ENCODE results near the gene DEF6.
"Not testable (repeated sequence)": the region's sequence is repeated elsewhere in the genome, so short reads cannot be mapped to it uniquely, and the experiment has no call there.

Gene DEF6

GRCh38 chr6:35310265-35310831 is 12.7 kb downstream of the DEF6 start:
- DNase-seq (ENCODE audit: low read depth): no peak

- no peak for DNase-seq (ENCODE audit: low read depth)
Measured at GRCh38 chr6:35311390-35312075, 13.9 kb downstream of the DEF6 start.

DNA sequence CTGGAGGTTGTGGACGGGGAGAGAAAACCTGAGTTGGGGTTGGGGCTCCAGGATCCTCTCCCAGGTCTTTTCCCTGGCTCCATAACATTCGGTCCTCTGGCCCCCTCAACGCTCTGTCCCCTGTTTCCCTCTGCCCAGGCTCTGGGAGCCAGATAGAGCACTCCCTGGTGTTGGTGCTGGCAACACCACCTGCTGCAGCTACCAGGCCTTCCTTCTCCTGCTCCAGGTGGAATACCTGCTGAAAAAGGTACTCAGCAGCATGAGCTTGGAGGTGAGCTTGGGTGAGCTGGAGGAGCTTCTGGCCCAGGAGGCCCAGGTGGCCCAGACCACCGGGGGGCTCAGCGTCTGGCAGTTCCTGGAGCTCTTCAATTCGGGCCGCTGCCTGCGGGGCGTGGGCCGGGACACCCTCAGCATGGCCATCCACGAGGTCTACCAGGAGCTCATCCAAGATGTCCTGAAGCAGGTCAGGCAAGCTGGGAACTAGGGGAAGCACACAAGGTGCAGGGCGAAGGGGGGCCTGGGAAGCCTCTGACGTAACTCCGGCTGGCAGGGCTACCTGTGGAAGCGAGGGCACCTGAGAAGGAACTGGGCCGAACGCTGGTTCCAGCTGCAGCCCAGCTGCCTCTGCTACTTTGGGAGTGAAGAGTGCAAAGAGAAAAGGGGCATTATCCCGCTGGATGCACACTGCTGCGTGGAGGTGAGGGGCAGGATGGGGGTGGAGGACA is 14.6 kb downstream of the DEF6 start:
- DNase-seq (ENCODE audit: low read depth): no peak

GRCh38 chr6:35312807-35313206 is 15.2 kb downstream of the DEF6 start:
- no peak for DNase-seq (ENCODE audit: low read depth)

DNA sequence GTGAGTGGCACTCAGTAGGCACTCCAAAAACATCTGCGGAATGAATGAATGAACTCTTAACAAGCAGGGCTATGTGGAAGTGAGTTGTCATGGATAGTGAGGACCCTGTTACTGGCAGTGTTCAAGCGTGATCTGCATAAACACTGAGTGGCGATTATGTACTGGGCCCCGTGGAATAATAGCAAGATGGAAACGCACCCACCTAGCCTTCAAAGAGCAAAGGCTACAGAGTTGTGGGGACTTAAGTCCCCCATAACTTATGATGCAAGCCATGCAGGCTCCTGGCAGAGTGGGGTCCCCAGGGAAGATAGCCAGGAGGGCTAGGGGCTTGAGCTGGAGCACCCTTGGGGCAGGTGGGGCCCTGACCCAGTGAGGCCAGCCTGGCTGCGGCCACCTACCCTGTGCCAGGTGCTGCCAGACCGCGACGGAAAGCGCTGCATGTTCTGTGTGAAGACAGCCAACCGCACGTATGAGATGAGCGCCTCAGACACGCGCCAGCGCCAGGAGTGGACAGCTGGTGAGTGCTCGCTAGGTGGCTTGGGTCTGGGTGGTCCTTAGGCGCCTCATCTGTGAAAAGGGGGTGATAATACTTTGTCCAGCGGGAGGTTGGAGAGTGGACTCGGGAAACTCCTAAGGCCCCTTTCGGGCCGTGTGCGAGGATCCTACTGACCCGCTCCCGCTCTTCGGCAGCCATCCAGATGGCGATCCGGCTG is 20.0 kb downstream of the DEF6 start:
- DNase-seq (ENCODE audit: low read depth): no peak

GRCh38 chr6:35318196-35319171 is 20.9 kb downstream of the DEF6 start:
- no peak for DNase-seq (ENCODE audit: low read depth)

- DNase-seq (ENCODE audit: low read depth): no peak
Measured at GRCh38 chr6:35319346-35320030, 21.9 kb downstream of the DEF6 start.

GRCh38 chr6:35320031-35320410 is 22.4 kb downstream of the DEF6 start:
- no peak for DNase-seq (ENCODE audit: low read depth)

- DNase-seq (ENCODE audit: low read depth): no peak
Measured at GRCh38 chr6:35321091-35321490, 23.5 kb downstream of the DEF6 start.

- no peak for DNase-seq (ENCODE audit: low read depth)
Measured at GRCh38 chr6:35327349-35328027, 29.9 kb downstream of the DEF6 start.

- DNase-seq (ENCODE audit: low read depth): no peak
Measured at GRCh38 chr6:35328108-35328723, 30.6 kb downstream of the DEF6 start.

- not testable (repeated sequence) for DNase-seq (ENCODE audit: low read depth)
Measured at GRCh38 chr6:35328965-35329364, 31.3 kb downstream of the DEF6 start.

- DNase-seq (ENCODE audit: low read depth): no peak
Measured at GRCh38 chr6:35330541-35331119, 33.0 kb downstream of the DEF6 start.

DNA sequence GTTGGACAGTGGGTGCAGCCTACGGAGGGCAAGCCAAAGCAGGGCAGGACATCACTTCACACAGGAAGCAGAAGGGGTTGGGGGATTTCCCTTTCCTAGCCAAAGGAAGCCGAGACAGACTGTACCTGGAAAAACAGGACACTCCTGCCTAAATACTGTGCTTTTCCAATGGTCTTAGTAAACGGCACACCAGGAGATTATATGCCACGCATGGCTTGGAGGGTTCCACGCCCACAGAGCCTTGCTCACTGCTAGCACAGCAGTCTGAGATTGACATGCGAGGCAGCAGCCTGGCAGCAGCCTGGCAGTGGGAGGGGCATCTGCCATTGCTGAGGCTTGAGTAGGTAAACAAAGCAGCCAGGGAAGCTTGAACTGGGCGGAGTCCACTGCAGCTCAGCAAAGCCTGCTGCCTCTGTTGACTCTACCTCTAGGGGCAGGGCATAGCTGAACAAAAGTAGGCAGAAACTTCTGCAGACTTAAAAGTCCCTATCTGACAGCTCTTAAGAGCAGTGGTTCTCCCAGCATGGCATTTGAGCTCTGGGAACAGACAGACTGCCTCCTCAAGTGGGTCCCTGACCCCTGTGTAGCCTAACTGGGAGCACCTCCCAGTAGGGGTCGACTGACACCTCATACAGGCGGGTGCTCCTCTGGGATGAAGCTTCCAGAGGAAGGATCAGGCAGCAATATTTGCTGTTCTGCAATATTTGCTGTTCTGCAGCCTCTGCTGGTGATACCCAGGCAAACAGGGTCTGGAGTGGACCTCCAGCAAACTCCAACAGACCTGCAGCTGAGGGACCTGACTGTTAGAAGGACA is 34.7 kb downstream of the DEF6 start:
- not testable (repeated sequence) for DNase-seq (ENCODE audit: low read depth)

DNA sequence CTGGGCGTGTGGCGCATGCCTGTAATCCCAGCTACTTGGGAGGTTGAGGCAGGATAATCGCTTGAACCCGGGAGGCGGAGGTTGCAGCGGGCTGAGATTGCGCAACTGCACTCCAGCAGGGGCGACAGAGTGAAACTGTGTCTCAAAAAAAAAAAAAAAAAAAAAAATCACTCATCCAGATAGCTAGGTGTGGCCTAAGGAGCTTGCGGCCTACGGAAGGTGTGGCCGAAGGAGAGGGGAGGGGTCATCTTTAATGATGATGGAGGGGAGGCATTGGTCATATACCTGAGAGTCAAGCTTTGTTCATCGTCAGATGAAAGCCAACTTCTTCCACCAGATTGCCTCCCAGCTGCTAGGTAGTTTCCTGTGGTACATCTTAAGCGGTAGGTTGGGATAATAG is 43.9 kb downstream of the DEF6 start:
- DNase-seq (ENCODE audit: low read depth): no peak

GRCh38 chr6:35342258-35343091 is 44.9 kb downstream of the DEF6 start, which contains the start of gene PPARD:
Gene PPARD, plus strand, starts transcription at chr6:35342558. Its CDS starts 68,530 bp downstream, at chr6:35411088.
- DNase-seq (ENCODE audit: low read depth): peak; percentile 87

DNA sequence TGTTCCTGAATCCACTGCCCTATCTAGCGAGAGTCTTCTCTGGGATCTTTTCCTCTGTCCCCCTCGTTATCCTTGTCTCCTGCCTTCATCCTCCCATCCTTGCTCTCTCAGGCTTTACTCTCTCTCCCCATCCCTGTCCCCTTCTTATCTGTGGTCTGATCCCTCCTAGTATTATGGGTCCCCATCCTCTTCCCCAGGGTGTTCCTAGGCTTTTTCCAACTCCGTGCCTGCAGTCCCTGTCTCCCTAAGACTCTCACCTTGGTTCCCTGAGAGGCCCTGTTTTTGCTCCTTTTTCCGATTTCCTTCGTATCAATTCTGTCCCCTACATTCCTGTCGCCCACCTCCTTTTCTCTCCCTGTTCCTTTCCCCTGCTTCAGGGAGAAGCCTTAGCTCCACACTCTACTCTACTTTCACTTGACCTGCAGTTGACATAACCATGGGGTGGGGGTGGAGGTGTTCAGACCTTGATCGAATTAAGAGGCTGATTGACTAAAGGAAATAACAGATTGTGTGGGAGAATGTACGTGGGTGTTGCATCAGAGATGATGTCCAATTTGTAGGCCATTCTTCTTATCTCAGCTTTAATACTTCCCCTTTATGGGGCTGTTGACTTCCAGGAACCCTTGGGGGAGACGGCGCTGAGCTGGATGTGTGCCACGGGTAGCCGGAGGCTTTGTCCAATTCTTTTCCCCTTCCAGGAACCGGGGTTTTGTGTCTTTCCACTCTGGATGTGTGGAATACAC is 45.6 kb downstream of the DEF6 start:
- DNase-seq (ENCODE audit: low read depth): no peak
